Right lobe of liver (tissue), 6 donors: Measurements from ENCODE around the gene CBLC. TPM values are rescaled to one million over a fixed set of nuclear protein-coding genes. Genes with fewer than 3 reads are reported as not detected.
A peak's percentile ranks its signal among the peaks of the same experiment; 100 is the strongest.

Experiments used
- ATAC-seq, 4 donors: fragments of 200-7000 bp; cut with Tn5 transposase; one replicate each; pipeline ENCODE4 v1.9.1; 2020; ENCODE audit warnings: mild to moderate bottlenecking in 4 of 4, moderate library complexity in 4 of 4
- DNase-seq, 3 donors: peaks; one replicate each; pipeline ENCODE4 v3.0.0-alpha.2; 2020
- H3K27ac ChIP-seq, 3 donors: fragments of 200-600 bp; one replicate each; pipeline ENCODE4 v1.8.0; 2022
- H3K27me3 ChIP-seq, 2 donors: fragments of 200-600 bp; one replicate each; pipeline ENCODE4 v1.8.0; 2022
- H3K36me3 ChIP-seq, 4 donors: fragments of 200-600 bp; sonication (generic) in 1 of 4; one replicate each; pipeline versions ENCODE4 v1.5.1 to v1.8.0; 2017 to 2022; ENCODE audit warnings: control low read depth in 1 of 4
- H3K4me1 ChIP-seq, 4 donors: fragments of 200-600 bp; sonication (generic) in 1 of 4; one replicate each; pipeline versions ENCODE4 v1.5.1 to v1.8.0; 2017 to 2022; ENCODE audit warnings: control low read depth in 1 of 4
- H3K4me3 ChIP-seq, 3 donors: fragments of 200-600 bp; one replicate each; pipeline ENCODE4 v1.8.0; 2022
- H3K9me3 ChIP-seq, 4 donors: fragments of 200-600 bp; sonication (generic) in 1 of 4; one replicate each; pipeline versions ENCODE4 v1.5.1 to v1.8.0; 2017 to 2022; ENCODE audit warnings: control low read depth in 1 of 4
- CTCF ChIP-seq, 4 donors: fragments of 200-600 bp in 3 of 4; fragments of 450-650 bp in 1 of 4; IDR thresholded peaks; one replicate each; pipeline versions ENCODE4 v1.5.1 to v1.8.0; 2016 to 2022; ENCODE audit warnings: antibody characterized with exemption in 4 of 4, mild to moderate bottlenecking in 2 of 4
- POLR2A ChIP-seq: fragments of 450-650 bp; IDR thresholded peaks from one replicate; pipeline ENCODE4 v1.6.1; 2017; ENCODE audit warnings: antibody characterized with exemption, mild to moderate bottlenecking
- WGBS: methylation state at CpG from one replicate; pipeline ENCODE4 v1.1.6; 2018; ENCODE audit warnings: low coverage, low lambda C conversion rate; ENCODE audit not compliant: insufficient coverage; ENCODE audit errors: missing lambda C conversion rate; 5-methylcytosine and 5-hydroxymethylcytosine counted together
- intact Hi-C, 2 donors: fragments of 100-400 bp; cut with DNase I; formaldehyde crosslinking; loops; one replicate each; pipeline versions ENCODE4 v1.11.2 to v1.14.1; 2022
- total RNA-seq, 6 experiments: library from RNA; depleted of rRNA in 2 of 6; stranded (reverse); fragments of >200 nt in 2 of 6; fragmentation: NEBNext Ultra II Directional in 3 of 6; extraction: Animal tissue kit (Norgen Biotek cat#: 25700) in 3 of 6; gene quantifications; one replicate each; pipeline versions ENCODE4 v1.1.0 to v1.2.4, GENCODE V29; 2016 to 2023
- donor health status: DM: no; HTN: yes; CAD: no.
- donor health status: DM: no; HTN: no; CAD: no.
- donor health status: DM: no; HTN: no; CAD: no.
- donor health status: DM: no; HTN: yes; CAD: no.
- donor health status: DM: no; HTN: yes; CAD: no.

CBLC gene
- total RNA-seq, 6 experiments from 2014 or later, result 9.8 to 19.4 (median 15.6) TPM

GRCh38 chr19:44745341-44745831, 32.3 kb upstream of the CBLC start:
- 24% methylated on average over 8 of the region's 10 CpGs for WGBS
- DNase-seq (peak in 2 of 3 donors; percentile 44 to 87), ATAC-seq (peak in 1 of 4 donors; percentile 24)
- H3K4me3 ChIP-seq, result no peak overlapping the region
- intact Hi-C loops, result no loop called here
- no peaks in the 10 kb centered on the region for H3K9me3 ChIP-seq
- H3K27ac ChIP-seq, result peak overlapping the region in 2 of 3 donors; percentile 85 to 92
- no peaks in the 10 kb centered on the region for H3K36me3 ChIP-seq
- no peaks in the 10 kb centered on the region for H3K27me3 ChIP-seq
- TF ChIP-seq POLR2A, result no peak
- H3K4me1 ChIP-seq, result peaks cover 2 to 75% (median 34%) of the 10 kb centered on the region in 4 donors

- peaks cover 2 to 75% (median 31%) of the 10 kb centered on the region in 4 donors for H3K4me1 ChIP-seq
- no peaks in the 10 kb centered on the region for H3K9me3 ChIP-seq
- peak overlapping the region in 2 of 3 donors; percentile 85 to 98 for H3K27ac ChIP-seq
- intact Hi-C loops, result no loop called here
- TF ChIP-seq CTCF (IDR thresholded peaks at IDR 0.05) (no peak), POLR2A (no peak)
- H3K27me3 ChIP-seq, result no peaks in the 10 kb centered on the region
- no peak overlapping the region for H3K4me3 ChIP-seq
- WGBS, result 73% methylated on average over 4 of the region's 4 CpGs
- H3K36me3 ChIP-seq, result peaks cover 0 to under 1% (median 0%) of the 10 kb centered on the region in 4 donors
- ATAC-seq (no peak), DNase-seq (no peak)
These were observed 31.6 kb upstream of the CBLC start for GRCh38 chr19:44745887-44746600.

- no peaks in the 10 kb centered on the region for H3K27me3 ChIP-seq
- peak overlapping the region in 1 of 3 donors; percentile 84 for H3K4me3 ChIP-seq
- H3K36me3 ChIP-seq, result peaks cover 0 to 6% (median 2%) of the 10 kb centered on the region in 4 donors
- peak overlapping the region; percentile 44 to 98 (median 82) for H3K27ac ChIP-seq
- TF ChIP-seq POLR2A (no peak), CTCF (IDR thresholded peaks at IDR 0.05) (no peak)
- intact Hi-C loops, result no loop called here
- ATAC-seq (no peak), DNase-seq (peak in 1 of 3 donors; percentile 53)
- WGBS, result 82% methylated on average over 4 of the region's 5 CpGs
- no peaks in the 10 kb centered on the region for H3K9me3 ChIP-seq
- peaks cover 2 to 75% (median 30%) of the 10 kb centered on the region in 4 donors for H3K4me1 ChIP-seq
These were observed 31.1 kb upstream of the CBLC start for GRCh38 chr19:44746616-44746945.

- Histone ChIP-seq H3K4me1 (peaks cover 2 to 74% (median 30%) of the 10 kb centered on the region in 4 donors), H3K36me3 (peaks cover 0 to 9% (median 3%) of the 10 kb centered on the region in 4 donors), H3K27ac (peak overlapping the region; percentile 68 to 98 (median 97)), H3K4me3 (peak overlapping the region; percentile 72 to 87 (median 84)), H3K9me3 (no peaks in the 10 kb centered on the region), H3K27me3 (no peaks in the 10 kb centered on the region)
- DNase-seq (peak; percentile 96 to 99 (median 98)), ATAC-seq (peak; percentile 81 to 93 (median 84))
- TF ChIP-seq CTCF (IDR thresholded peaks at IDR 0.05) (no peak), POLR2A (peak; percentile 65)
- WGBS, result 4% methylated on average over 18 of the region's 34 CpGs
- intact Hi-C loops, result no loop called here
These were observed 30.5 kb upstream of the CBLC start for GRCh38 chr19:44746946-44747738.
